Hepatocyte (in vitro differentiated cells): ENCODE measurements around the gene LIN7C. TPM values are rescaled to one million over a fixed set of nuclear protein-coding genes. Genes with fewer than 3 reads are reported as not detected.

Source experiments
- DNase-seq: peaks from one replicate; pipeline ENCODE4 v3.0.0-alpha.2; 2016; ENCODE audit warnings: low spot score
- H2AFZ ChIP-seq: fragments of 200-600 bp; sonication (generic); 2 replicates; pipeline ENCODE4 v1.6.0; 2016; ENCODE audit warnings: antibody characterized with exemption, mild to moderate bottlenecking
- H3K27ac ChIP-seq: fragments of 200-600 bp; sonication (generic); 2 replicates; pipeline ENCODE4 v1.5.1; 2016; ENCODE audit warnings: mild to moderate bottlenecking
- H3K27me3 ChIP-seq: fragments of 200-600 bp; sonication (generic); 2 replicates; pipeline ENCODE4 v1.6.1; 2016
- H3K36me3 ChIP-seq: fragments of 200-600 bp; sonication (generic); replicated peaks from 2 replicates; pipeline ENCODE4 v1.5.1; 2016; ENCODE audit warnings: low read depth; ENCODE audit not compliant: insufficient read depth
- H3K4me1 ChIP-seq: fragments of 200-600 bp; sonication (generic); 2 replicates; pipeline ENCODE4 v1.5.1; 2016; ENCODE audit warnings: mild to moderate bottlenecking, moderate library complexity; ENCODE audit not compliant: insufficient read depth
- H3K4me2 ChIP-seq: fragments of 200-600 bp; sonication (generic); 2 replicates; pipeline ENCODE4 v1.6.0; 2016
- H3K4me3 ChIP-seq: fragments of 200-600 bp; sonication (generic); 2 replicates; pipeline ENCODE4 v1.5.1; 2016; ENCODE audit warnings: mild to moderate bottlenecking
- H3K79me2 ChIP-seq: fragments of 200-600 bp; sonication (generic); 2 replicates; pipeline ENCODE4 v1.6.0; 2017; ENCODE audit warnings: mild to moderate bottlenecking
- H3K9me2 ChIP-seq: fragments of 200-600 bp; sonication (generic); replicated peaks from 2 replicates; pipeline ENCODE4 v1.6.0; 2017; ENCODE audit warnings: mild to moderate bottlenecking; ENCODE audit not compliant: insufficient read depth
- H3K9me3 ChIP-seq: fragments of 200-600 bp; sonication (generic); 2 replicates; pipeline ENCODE4 v1.5.1; 2016; ENCODE audit warnings: low read depth, mild to moderate bottlenecking
- H4K20me1 ChIP-seq: fragments of 200-600 bp; sonication (generic); 2 replicates; pipeline ENCODE4 v1.6.0; 2016; ENCODE audit warnings: mild to moderate bottlenecking; ENCODE audit not compliant: insufficient read depth, poor library complexity, severe bottlenecking
- EZH2 ChIP-seq: fragments of 200-600 bp; sonication (generic); IDR thresholded peaks from 2 replicates; pipeline ENCODE4 v1.6.1; 2016; ENCODE audit warnings: antibody characterized with exemption, mild to moderate bottlenecking, borderline replicate concordance
- EZH2phosphoT487 ChIP-seq: fragments of 200-600 bp; sonication (generic); IDR thresholded peaks from one replicate; pipeline ENCODE4 v1.6.1; 2018; ENCODE audit warnings: antibody characterized with exemption, mild to moderate bottlenecking, low read depth, moderate library complexity; ENCODE audit not compliant: unreplicated experiment, severe bottlenecking
- WGBS: methylation state at CpG from one replicate; pipeline ENCODE4 v1.1.6; 2016; ENCODE audit warnings: low lambda C conversion rate; ENCODE audit errors: missing lambda C conversion rate; 5-methylcytosine and 5-hydroxymethylcytosine counted together
- polyA plus RNA-seq: library from polyadenylated mRNA; unstranded; fragments of >200 nt; fragmentation: Nextera tagmentation; extraction: Ambion mirVana; gene quantifications from 2 replicates; pipeline ENCODE4 v1.2.1, GENCODE V29; 2016
- total RNA-seq: library from RNA; depleted of rRNA; stranded (reverse); fragments of >200 nt; gene quantifications from 2 replicates; pipeline ENCODE4 v1.2.3, GENCODE V29; 2014
- TF ChIP-seq, protein P1 (sequence below): fragments of 200-600 bp; sonication (generic); IDR thresholded peaks from 2 replicates; pipeline ENCODE4 v1.5.1; 2016; ENCODE audit warnings: antibody characterized with exemption, mild to moderate bottlenecking; ENCODE audit not compliant: poor library complexity

The LIN7C gene
- total and polyA plus RNA-seq, 2 experiments from 2014 or later = 22.4 to 55.5 TPM

DNA sequence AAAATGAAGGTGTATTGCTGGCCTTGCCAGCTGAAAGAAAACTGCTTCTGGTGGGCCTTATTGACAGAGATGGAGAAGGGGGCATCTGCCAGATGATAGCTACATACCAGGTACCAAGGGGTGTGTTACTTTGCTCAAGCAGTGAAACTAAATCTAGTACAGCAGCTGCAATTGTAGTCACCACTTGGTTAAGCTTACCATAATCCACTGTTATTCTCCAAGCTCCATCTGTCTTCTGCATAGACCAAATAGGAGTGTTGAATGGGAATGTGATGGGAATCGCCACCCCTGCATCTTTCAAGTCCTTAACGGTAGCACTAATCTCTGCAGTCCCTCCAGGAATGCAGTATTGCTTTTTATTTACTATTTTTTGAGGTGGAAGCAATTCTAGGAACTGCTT is 45.8 kb upstream of the LIN7C start:
- Histone ChIP-seq H2AFZ (no peak overlapping the region), H4K20me1 (no peaks in the 10 kb centered on the region), H3K27ac (no peak overlapping the region), H3K4me3 (no peak overlapping the region), H3K4me2 (no peak overlapping the region), H3K79me2 (no peaks in the 10 kb centered on the region), H3K9me2 (no peaks in the 10 kb centered on the region), H3K36me3 (no peaks in the 10 kb centered on the region), H3K9me3 (no peaks in the 10 kb centered on the region), H3K27me3 (no peaks in the 10 kb centered on the region), H3K4me1 (no peaks in the 10 kb centered on the region)
- TF ChIP-seq, protein P1, sequence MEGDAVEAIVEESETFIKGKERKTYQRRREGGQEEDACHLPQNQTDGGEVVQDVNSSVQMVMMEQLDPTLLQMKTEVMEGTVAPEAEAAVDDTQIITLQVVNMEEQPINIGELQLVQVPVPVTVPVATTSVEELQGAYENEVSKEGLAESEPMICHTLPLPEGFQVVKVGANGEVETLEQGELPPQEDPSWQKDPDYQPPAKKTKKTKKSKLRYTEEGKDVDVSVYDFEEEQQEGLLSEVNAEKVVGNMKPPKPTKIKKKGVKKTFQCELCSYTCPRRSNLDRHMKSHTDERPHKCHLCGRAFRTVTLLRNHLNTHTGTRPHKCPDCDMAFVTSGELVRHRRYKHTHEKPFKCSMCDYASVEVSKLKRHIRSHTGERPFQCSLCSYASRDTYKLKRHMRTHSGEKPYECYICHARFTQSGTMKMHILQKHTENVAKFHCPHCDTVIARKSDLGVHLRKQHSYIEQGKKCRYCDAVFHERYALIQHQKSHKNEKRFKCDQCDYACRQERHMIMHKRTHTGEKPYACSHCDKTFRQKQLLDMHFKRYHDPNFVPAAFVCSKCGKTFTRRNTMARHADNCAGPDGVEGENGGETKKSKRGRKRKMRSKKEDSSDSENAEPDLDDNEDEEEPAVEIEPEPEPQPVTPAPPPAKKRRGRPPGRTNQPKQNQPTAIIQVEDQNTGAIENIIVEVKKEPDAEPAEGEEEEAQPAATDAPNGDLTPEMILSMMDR = no peak
- TF ChIP-seq EZH2phosphoT487 (no peak), EZH2 (no peak)
- WGBS = 88% methylated on average over 2 of the region's 2 CpGs
- no peak for DNase-seq

DNA sequence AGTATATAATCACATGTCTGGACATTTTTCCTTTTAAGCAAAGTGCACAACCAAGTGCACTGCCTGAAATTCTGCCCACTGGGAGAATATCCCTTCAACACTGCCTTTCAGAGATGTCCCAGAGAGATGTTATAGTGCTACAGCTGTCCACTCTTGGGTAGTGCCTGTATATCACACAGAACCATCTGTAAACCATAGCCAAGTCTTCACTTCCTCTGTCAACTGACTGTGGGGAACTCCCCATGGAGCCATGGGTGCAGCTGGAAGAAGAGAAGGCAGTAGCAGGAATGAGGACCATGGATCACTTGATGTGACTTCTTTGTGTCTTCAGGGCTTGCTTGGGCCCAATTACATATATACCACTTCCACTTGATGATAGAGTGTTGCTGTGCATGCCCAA is 44.6 kb upstream of the LIN7C start:
- Histone ChIP-seq H3K36me3 (no peaks in the 10 kb centered on the region), H3K4me1 (no peaks in the 10 kb centered on the region), H3K27ac (no peak overlapping the region), H3K4me2 (no peak overlapping the region), H4K20me1 (no peaks in the 10 kb centered on the region), H3K9me2 (no peaks in the 10 kb centered on the region), H3K27me3 (no peaks in the 10 kb centered on the region), H3K4me3 (no peak overlapping the region), H3K79me2 (no peaks in the 10 kb centered on the region), H3K9me3 (no peaks in the 10 kb centered on the region), H2AFZ (no peak overlapping the region)
- TF ChIP-seq, protein P1 = no peak
- no peak for TF ChIP-seq EZH2
- TF ChIP-seq EZH2phosphoT487 = no peak
- no peak for DNase-seq

DNA sequence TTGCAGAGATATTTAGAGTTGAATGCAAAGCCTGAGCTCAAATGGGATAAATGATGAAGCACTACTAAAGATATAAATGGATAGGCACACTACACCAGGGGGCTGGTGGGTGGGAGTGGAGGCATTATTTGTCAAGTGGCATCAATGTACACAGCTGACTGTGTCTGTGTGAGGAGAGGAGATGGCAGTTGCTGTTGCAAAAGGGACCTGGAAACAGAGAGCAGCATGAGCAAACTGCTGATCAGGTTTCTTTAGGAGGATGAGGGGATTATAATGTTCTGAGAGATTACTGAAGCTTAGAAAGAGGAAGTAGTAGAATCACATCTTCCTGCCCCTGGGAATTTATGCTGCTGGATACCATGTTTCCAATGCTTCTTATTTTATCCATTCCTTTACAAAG is 39.4 kb upstream of the LIN7C start:
- Histone ChIP-seq H3K4me3 (no peak overlapping the region), H2AFZ (no peak overlapping the region)
- no peak for DNase-seq

More for the DNA sequence above, 39.4 kb upstream of the LIN7C start:
- Histone ChIP-seq H3K4me1 (no peaks in the 10 kb centered on the region), H4K20me1 (no peaks in the 10 kb centered on the region), H3K36me3 (no peaks in the 10 kb centered on the region), H3K9me3 (no peaks in the 10 kb centered on the region), H3K27me3 (no peaks in the 10 kb centered on the region), H3K4me2 (no peak overlapping the region), H3K9me2 (no peaks in the 10 kb centered on the region), H3K79me2 (no peaks in the 10 kb centered on the region), H3K27ac (no peak overlapping the region)
- TF ChIP-seq EZH2 = no peak
- TF ChIP-seq, protein P1 = no peak
- no peak for TF ChIP-seq EZH2phosphoT487
